HepG2 (cell line): ENCODE measurements around the gene BUD23. TPM values are rescaled to one million over a fixed set of nuclear protein-coding genes. Genes with fewer than 3 reads are reported as not detected.
A peak's percentile ranks its signal among the peaks of the same experiment; 100 is the strongest.

Source experiments
- ARID5B ChIP-seq: IDR thresholded peaks from 2 replicates; pipeline ENCODE4 v1.4.0; 2020; ENCODE audit warnings: mild to moderate bottlenecking, missing genetic modification reagents
- CBX1 ChIP-seq: IDR thresholded peaks from one replicate; pipeline ENCODE4 v1.6.1; 2016; ENCODE audit warnings: antibody characterized with exemption, low read depth
- KDM2A ChIP-seq: sonication (generic); formaldehyde crosslinking; IDR thresholded peaks from 2 replicates; pipeline ENCODE4 v1.4.0; 2020; ENCODE audit warnings: low read depth, missing genetic modification reagents, borderline replicate concordance
- KLF15 ChIP-seq: sonication (generic); formaldehyde crosslinking; IDR thresholded peaks from 2 replicates; pipeline ENCODE4 v1.8.1; 2023; ENCODE audit warnings: borderline replicate concordance, mild to moderate bottlenecking, inconsistent platforms, missing genetic modification reagents, mixed read lengths
- PCBP1 ChIP-seq: fragments of 200-400 bp; formaldehyde crosslinking; IDR thresholded peaks from 2 replicates; pipeline ENCODE4 v1.6.1; 2017; ENCODE audit warnings: mild to moderate bottlenecking, low read depth, low read length, borderline replicate concordance
- POLR2A ChIP-seq, 2 experiments: IDR thresholded peaks; 2 replicates each; pipeline ENCODE4 v1.6.1; 2011; ENCODE audit warnings: low read depth in 2 of 2, low read length in 2 of 2, mild to moderate bottlenecking in 1 of 2, moderate library complexity in 1 of 2; ENCODE audit not compliant: insufficient read depth in 1 of 2
- POLR2G ChIP-seq: fragments of 200-400 bp; formaldehyde crosslinking; IDR thresholded peaks from 2 replicates; pipeline ENCODE4 v1.6.1; 2018; ENCODE audit warnings: mild to moderate bottlenecking, low read depth, low read length, moderate library complexity
- PRDM4 ChIP-seq: sonication (generic); formaldehyde crosslinking; IDR thresholded peaks from 2 replicates; pipeline ENCODE4 v1.9.0; 2021; ENCODE audit warnings: missing genetic modification reagents, borderline replicate concordance
- SIX4 ChIP-seq: sonication (generic); formaldehyde crosslinking; IDR thresholded peaks from 2 replicates; pipeline ENCODE4 v1.4.0; 2020; ENCODE audit warnings: missing genetic modification reagents
- TERF1 ChIP-seq: sonication (generic); formaldehyde crosslinking; IDR thresholded peaks from 2 replicates; pipeline ENCODE4 v1.8.0; 2022; ENCODE audit warnings: mild to moderate bottlenecking, missing genetic modification reagents, moderate library complexity
- U2AF1 ChIP-seq: fragments of 200-400 bp; formaldehyde crosslinking; optimal IDR thresholded peaks from 2 replicates; pipeline ENCODE3; 2017; ENCODE audit warnings: mild to moderate bottlenecking, low read depth, low read length
- ZHX2 ChIP-seq, 2 experiments: sonication (generic) in 1 of 2; formaldehyde crosslinking in 1 of 2; IDR thresholded peaks; 2 replicates each; pipeline versions ENCODE4 v1.6.1 to v1.9.0; 2014 to 2022; ENCODE audit warnings: antibody characterized with exemption in 1 of 2, borderline replicate concordance in 1 of 2, inconsistent platforms in 1 of 2, low read depth in 1 of 2, missing genetic modification reagents in 1 of 2
- ZMYM4 ChIP-seq: sonication (generic); formaldehyde crosslinking; IDR thresholded peaks from 2 replicates; pipeline ENCODE4 v1.8.1; 2023; ENCODE audit warnings: mild to moderate bottlenecking, missing genetic modification reagents
- ZNF24 ChIP-seq: fragments of 450-650 bp; IDR thresholded peaks from 2 replicates; pipeline ENCODE4 v1.6.1; 2017; ENCODE audit warnings: antibody characterized with exemption, mild to moderate bottlenecking
- polyA plus RNA-seq, 8 experiments: library from polyadenylated mRNA; depleted of rRNA in 3 of 8; stranded (reverse) in 7 of 8; unstranded in 1 of 8; fragments of >200 nt; fragmentation: Illumina TruSeq in 4 of 8; extraction: Trizol in 4 of 8; gene quantifications; 2 replicates each; pipeline versions ENCODE4 v1.2.1 to v1.2.3, GENCODE V29; 2011 to 2016; ENCODE audit warnings: low read depth in 4 of 8, missing spikeins in 1 of 8, mixed read lengths in 1 of 8; ENCODE audit not compliant: insufficient read depth in 1 of 8
- total RNA-seq, 5 experiments: library from RNA; depleted of rRNA; stranded (reverse); fragments of >200 nt; fragmentation: Illumina TruSeq; extraction: Trizol; gene quantifications; 2 replicates each; pipeline ENCODE4 v1.2.3, GENCODE V29; 2016; ENCODE audit warnings: low read depth in 1 of 5

Gene BUD23
- total and polyA plus RNA-seq, 2 of the 13 experiments (the other 11 are each of a cell fraction or from before 2014, with no cell fraction given), result 47.5 to 54.5 TPM

GRCh38 chr7:73734619-73735527 lies 51.5 kb downstream of the BUD23 start (continued):
- TF ChIP-seq KLF15 (CRISPR knock-in tag), result no peak
- TF ChIP-seq TERF1 (CRISPR knock-in tag), result no peak
- peak; percentile 70 for TF ChIP-seq ZMYM4 (CRISPR knock-in tag)
- no peak for TF ChIP-seq PRDM4 (CRISPR knock-in tag)
- no peak for TF ChIP-seq SIX4 (CRISPR knock-in tag)
- 0 out of 2 replicates have a peak, but pooled peaks have one; percentile 30 for TF ChIP-seq ARID5B (CRISPR knock-in tag)
- TF ChIP-seq CBX1, result peak; percentile 35
- TF ChIP-seq POLR2A (IDR thresholded peaks at IDR 0.05; ENCODE audit: insufficient read depth in 1 of 2, low read depth in 2 of 2, low read length in 2 of 2), result no peak
- no peak for TF ChIP-seq U2AF1
- TF ChIP-seq KDM2A (CRISPR knock-in tag), result peak; percentile 88
- no peak for TF ChIP-seq ZNF24
- no peak for TF ChIP-seq POLR2G
- no peak for TF ChIP-seq PCBP1
- no peak for TF ChIP-seq ZHX2 (IDR thresholded peaks at IDR 0.05; ENCODE audit: low read depth)
- TF ChIP-seq ZHX2 (CRISPR knock-in tag; IDR thresholded peaks at IDR 0.05; ENCODE audit: borderline replicate concordance), result no peak
